Activated CD4-positive, alpha-beta T cell treated with anti-CD3 and anti-CD28 coated beads for 36 hours (primary cell): Measurements from ENCODE around the gene CACNA2D3. TPM values are rescaled to one million over a fixed set of nuclear protein-coding genes. Genes with fewer than 3 reads are reported as not detected.

ENCODE experiments used
- ATAC-seq: fragments of 200-7000 bp; cut with Tn5 transposase; one replicate; pipeline ENCODE4 v1.10.0; 2021; ENCODE audit warnings: mild to moderate bottlenecking, moderate library complexity
- CTCF ChIA-PET: fragments of 350-600 bp; sonication (Branson Sonifier 250); formaldehyde crosslinking; loops from one replicate; lab custom pipeline; 2021; ENCODE audit warnings: antibody characterized with exemption; lab: Charles Lee
- POLR2A ChIA-PET: fragments of 350-600 bp; sonication (Branson Sonifier 250); formaldehyde crosslinking; loops from one replicate; lab custom pipeline; 2021; ENCODE audit warnings: antibody characterized with exemption, inconsistent platforms; lab: Charles Lee
- DNase-seq: peaks from one replicate; pipeline ENCODE4 v3.0.0-alpha.2; 2020
- H3K27ac Mint-ChIP-seq: one replicate; pipeline ENCODE4 v1.8.0; 2021; ENCODE audit warnings: mixed read lengths
- H3K27me3 Mint-ChIP-seq: one replicate; pipeline ENCODE4 v1.8.0; 2021; ENCODE audit warnings: mixed read lengths
- H3K36me3 Mint-ChIP-seq: one replicate; pipeline ENCODE4 v1.8.0; 2021; ENCODE audit warnings: low read depth, mixed read lengths
- H3K4me1 Mint-ChIP-seq: one replicate; pipeline ENCODE4 v1.8.0; 2021; ENCODE audit warnings: mixed read lengths
- H3K4me3 Mint-ChIP-seq: one replicate; pipeline ENCODE4 v1.8.0; 2021; ENCODE audit warnings: mild to moderate bottlenecking, moderate library complexity, mixed read lengths
- H3K9me3 Mint-ChIP-seq: one replicate; pipeline ENCODE4 v1.8.0; 2021; ENCODE audit warnings: low read depth, mixed read lengths
- intact Hi-C, 2 experiments: fragments of 100-400 bp; cut with DNase I in 1 of 2; cut with micrococcal nuclease in 1 of 2; formaldehyde crosslinking; loops; one replicate each; pipeline versions ENCODE4 v1.14.2 to v1.15.1; 2022 to 2024; cut with DNase I, micrococcal nuclease
- total RNA-seq, 2 experiments: library from RNA; stranded (reverse); gene quantifications; one replicate each; pipeline ENCODE4 v1.2.3, GENCODE V29; 2021

Gene CACNA2D3
- total RNA-seq, 2 experiments from 2014 or later, result not detected

DNA sequence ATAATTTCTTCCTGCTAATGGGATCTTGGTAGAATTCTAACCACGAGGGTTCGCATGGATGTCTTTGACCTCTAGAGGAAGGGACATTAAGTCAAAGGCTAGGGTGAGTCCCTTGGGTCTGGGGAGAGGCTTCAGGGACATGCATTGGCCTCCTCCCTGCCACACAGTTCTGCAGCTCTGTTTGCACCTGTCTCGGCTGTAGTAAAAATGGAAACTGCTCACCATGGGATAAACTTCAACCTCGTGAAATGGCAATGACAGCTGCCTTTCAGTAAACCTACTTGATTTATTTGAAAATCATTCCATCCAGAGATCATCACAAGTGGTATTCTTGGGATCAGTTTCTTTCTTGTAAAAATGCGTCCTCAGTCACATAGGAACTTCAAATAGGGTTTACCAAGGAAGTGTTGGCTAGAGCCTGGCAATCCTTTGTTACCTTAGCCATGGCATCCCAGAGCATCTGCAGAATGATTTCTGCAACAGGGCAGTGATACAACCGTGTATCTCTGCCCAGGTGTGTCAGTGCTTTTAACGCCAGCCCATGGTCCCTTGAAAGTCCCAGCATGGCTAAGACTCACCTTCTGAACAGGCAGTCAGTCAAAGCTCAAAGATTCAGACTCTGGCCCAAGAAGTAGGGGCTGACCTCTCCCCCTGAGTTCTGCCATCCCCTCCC, 819.5 kb downstream of the CACNA2D3 start:
- H3K36me3 Mint-ChIP-seq, result no peaks in the 10 kb centered on the region
- H3K9me3 Mint-ChIP-seq, result no peaks in the 10 kb centered on the region
- POLR2A ChIA-PET, result no interaction called here
- no peaks in the 10 kb centered on the region for H3K27me3 Mint-ChIP-seq
- no peak overlapping the region for H3K4me3 Mint-ChIP-seq
- ATAC-seq (no peak), DNase-seq (no peak)
- intact Hi-C loops, result loop anchor here in 1 of 2 experiments (5.0 kb wide), 1 partner anchor 450 kb away; no protein-coding TSS in a partner anchor
- H3K27ac Mint-ChIP-seq, result no peak overlapping the region
- CTCF ChIA-PET, result no interaction called here
- H3K4me1 Mint-ChIP-seq, result no peaks in the 10 kb centered on the region

DNA sequence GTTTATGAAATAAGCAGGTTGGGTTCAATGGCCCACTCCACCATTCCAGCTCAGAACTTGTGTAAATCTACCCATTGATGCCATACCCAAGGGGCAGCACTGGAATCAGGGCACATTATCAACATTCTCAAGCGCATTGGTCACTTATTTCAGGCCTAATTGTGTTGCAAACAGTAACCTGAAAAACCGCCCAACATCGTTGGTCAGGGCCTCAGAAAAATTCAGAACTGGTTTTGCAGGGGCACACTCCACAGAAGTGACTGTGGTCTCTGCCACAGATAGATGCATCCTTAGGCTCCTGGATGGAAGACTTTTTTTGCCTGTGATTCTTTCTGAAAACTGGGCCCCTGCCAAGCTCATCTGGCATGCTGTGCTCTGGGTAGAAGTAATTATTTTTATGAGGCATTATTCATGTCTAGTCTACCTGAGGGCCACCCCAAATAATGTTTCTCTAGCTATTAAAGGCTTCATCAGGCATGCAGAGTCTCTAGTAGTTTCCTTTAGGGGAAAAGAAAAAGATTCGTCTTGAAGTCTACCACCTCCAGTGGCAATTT, 827.2 kb downstream of the CACNA2D3 start:
- ChIA-PET POLR2A (no interaction called here), CTCF (no interaction called here)
- Mint-ChIP-seq H3K27ac (no peak overlapping the region), H3K9me3 (no peaks in the 10 kb centered on the region), H3K36me3 (no peaks in the 10 kb centered on the region), H3K4me3 (no peak overlapping the region), H3K27me3 (peaks cover 2% of the 10 kb centered on the region), H3K4me1 (no peaks in the 10 kb centered on the region)
- intact Hi-C loops, result no loop called here
- DNase-seq (no peak), ATAC-seq (no peak)

DNA sequence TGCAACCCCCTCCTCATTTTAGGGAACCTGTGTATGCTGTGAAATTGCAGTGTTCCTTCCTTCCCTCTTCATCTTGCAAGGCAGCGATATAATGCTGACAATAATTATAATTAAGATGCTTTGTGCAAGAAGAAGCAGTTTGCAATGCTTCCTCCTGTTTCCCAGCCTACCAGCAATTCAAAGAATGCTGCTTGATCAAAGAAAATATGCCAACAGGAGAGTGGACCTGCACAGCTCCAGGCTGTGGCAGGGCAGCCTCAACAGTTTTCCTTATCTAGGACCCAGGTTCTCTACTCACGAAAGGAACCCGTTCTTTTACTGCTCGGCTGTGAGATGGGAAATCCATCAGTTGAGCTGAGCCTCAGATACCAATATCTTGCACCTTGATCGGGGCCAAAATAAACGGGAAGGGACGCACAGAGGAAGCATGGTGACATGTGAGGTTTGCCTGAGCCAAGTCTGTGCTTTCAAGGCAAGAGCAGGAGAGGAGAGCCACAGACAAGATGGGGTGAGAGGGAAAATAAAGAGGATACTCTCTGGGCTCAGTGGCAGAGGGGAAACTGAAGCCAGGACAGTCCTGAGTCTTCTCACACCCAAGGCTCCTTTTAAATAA, 828.1 kb downstream of the CACNA2D3 start:
- H3K4me1 Mint-ChIP-seq, result no peaks in the 10 kb centered on the region
- H3K9me3 Mint-ChIP-seq, result no peaks in the 10 kb centered on the region
- DNase-seq (no peak), ATAC-seq (no peak)
- no peak overlapping the region for H3K4me3 Mint-ChIP-seq
- H3K27me3 Mint-ChIP-seq, result peaks cover 3% of the 10 kb centered on the region
- H3K36me3 Mint-ChIP-seq, result no peaks in the 10 kb centered on the region
- intact Hi-C loops, result no loop called here
- ChIA-PET POLR2A (no interaction called here), CTCF (no interaction called here)
- no peak overlapping the region for H3K27ac Mint-ChIP-seq

DNA sequence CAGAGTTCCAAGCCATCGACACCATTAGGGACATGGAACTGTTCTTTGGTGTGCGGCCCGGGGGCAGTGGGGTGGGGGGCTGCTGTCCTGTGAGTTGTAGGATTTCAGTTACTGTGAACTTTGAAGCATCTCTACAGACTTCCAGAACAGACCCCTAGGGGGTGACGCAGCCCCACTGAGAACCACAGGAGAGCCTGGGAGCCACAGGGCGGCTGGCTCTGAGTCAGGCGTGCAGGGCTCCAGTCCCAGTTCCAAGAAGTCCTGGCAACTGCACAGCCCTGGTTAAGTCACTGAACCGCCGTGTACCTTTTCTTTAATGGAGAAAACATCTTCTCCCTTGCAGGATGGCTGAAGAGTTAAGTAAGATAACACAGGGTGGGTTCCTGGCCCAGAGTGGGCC, 829.1 kb downstream of the CACNA2D3 start:
- Mint-ChIP-seq H3K4me3 (no peak overlapping the region), H3K27me3 (peaks cover 3% of the 10 kb centered on the region), H3K36me3 (no peaks in the 10 kb centered on the region), H3K9me3 (no peaks in the 10 kb centered on the region), H3K27ac (no peak overlapping the region), H3K4me1 (no peaks in the 10 kb centered on the region)
- ATAC-seq, result no peak
- CTCF ChIA-PET, result no interaction called here
- intact Hi-C loops, result no loop called here
- peak; percentile 7 for DNase-seq
- POLR2A ChIA-PET, result no interaction called here

DNA sequence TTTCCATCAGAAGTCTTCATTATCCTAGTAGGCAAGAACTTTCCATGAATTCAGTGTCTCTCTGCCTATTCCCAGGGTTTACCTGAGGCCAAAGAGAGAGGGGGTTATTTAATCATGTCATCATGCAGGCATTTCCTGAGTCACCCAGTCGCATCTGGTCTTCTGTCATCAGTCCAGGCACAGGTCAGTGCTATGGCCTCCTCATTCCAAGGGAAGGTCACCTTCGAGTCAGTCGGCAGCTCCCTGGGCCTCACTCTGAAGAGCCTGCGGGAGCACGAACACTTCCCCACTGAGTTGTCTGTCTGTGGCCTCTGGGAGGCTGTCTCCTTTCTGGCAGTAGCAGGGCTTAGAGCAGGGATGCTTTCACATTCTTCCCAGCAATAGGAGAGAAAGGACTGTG, 831.7 kb downstream of the CACNA2D3 start:
- H3K9me3 Mint-ChIP-seq, result no peaks in the 10 kb centered on the region
- intact Hi-C loops, result no loop called here
- no peak overlapping the region for H3K27ac Mint-ChIP-seq
- ChIA-PET CTCF (no interaction called here), POLR2A (no interaction called here)
- no peaks in the 10 kb centered on the region for H3K4me1 Mint-ChIP-seq
- no peak overlapping the region for H3K4me3 Mint-ChIP-seq
- ATAC-seq, result no peak
- DNase-seq, result no peak
- H3K36me3 Mint-ChIP-seq, result no peaks in the 10 kb centered on the region
- H3K27me3 Mint-ChIP-seq, result peaks cover 1% of the 10 kb centered on the region

DNA sequence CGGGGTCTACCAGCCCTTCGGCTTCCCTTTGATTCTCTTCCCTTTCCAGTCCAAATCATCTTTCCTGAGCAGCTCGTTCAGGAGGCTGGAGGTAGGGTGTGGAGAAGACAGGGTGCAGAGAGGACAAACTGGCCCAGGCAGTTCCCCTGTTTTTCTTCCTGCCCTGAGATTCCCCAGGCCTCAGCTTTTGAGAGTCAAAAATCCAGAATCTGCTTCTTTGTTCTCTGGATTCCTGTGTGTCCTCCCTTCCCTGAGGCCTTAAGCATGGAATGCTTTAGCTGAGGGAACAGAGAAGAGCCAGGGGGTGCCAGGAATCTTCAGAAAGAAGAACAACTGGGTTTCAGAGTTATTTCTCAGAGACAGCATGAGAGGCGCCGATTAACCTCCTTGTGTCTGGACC, 832.2 kb downstream of the CACNA2D3 start:
- no peaks in the 10 kb centered on the region for H3K9me3 Mint-ChIP-seq
- ATAC-seq (no peak), DNase-seq (no peak)
- ChIA-PET CTCF (no interaction called here), POLR2A (no interaction called here)
- no peak overlapping the region for H3K4me3 Mint-ChIP-seq
- H3K27me3 Mint-ChIP-seq, result peaks cover 1% of the 10 kb centered on the region
- H3K27ac Mint-ChIP-seq, result no peak overlapping the region
- intact Hi-C loops, result no loop called here
- no peaks in the 10 kb centered on the region for H3K36me3 Mint-ChIP-seq
- no peaks in the 10 kb centered on the region for H3K4me1 Mint-ChIP-seq

DNA sequence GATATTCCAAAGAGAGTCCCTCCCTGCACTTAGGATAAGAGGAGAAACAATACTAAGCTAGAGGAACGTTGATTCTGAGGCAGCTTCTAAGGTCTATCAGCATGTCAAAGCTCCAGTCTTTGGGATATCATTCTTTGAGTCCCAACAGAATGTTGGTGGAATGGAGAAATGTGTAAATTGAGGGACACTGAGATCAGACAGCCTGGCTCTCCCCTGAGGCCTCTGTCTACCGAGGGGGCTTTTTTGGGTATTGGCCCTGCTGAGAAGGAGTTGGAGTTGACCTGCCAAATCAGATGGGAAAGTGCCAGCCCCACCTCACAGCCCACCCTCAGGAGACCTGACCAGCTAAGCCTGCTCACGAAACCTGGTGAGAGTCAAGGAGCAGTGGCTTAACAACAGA, 833.1 kb downstream of the CACNA2D3 start:
- DNase-seq (no peak), ATAC-seq (no peak)
- CTCF ChIA-PET, result no interaction called here
- H3K9me3 Mint-ChIP-seq, result no peaks in the 10 kb centered on the region
- no peak overlapping the region for H3K27ac Mint-ChIP-seq
- no peaks in the 10 kb centered on the region for H3K36me3 Mint-ChIP-seq
- intact Hi-C loops, result no loop called here
- no peaks in the 10 kb centered on the region for H3K4me1 Mint-ChIP-seq
- H3K4me3 Mint-ChIP-seq, result no peak overlapping the region
- POLR2A ChIA-PET, result no interaction called here
- peaks cover 1% of the 10 kb centered on the region for H3K27me3 Mint-ChIP-seq

DNA sequence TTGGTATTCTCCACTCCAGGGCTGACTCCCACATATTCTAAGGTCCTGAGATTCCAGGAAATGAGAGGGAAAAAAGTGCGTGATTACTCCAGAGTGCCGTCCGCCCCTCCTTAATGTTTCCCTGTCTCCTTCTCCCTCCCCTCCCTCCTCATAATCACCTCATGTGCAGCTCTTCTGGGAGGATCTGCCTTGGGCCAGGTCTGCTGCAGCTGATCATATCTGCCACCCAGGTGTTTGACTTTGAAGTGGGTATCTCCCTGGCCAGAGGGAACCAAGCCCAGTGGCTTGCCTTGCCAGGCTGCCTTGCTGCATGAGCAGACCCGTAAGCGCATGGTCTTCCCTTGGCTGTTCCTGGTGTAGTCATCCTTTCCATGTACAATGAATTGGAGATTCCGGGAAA, 833.6 kb downstream of the CACNA2D3 start:
- Mint-ChIP-seq H3K27me3 (peaks cover 1% of the 10 kb centered on the region), H3K27ac (no peak overlapping the region), H3K4me1 (no peaks in the 10 kb centered on the region)

DNA sequence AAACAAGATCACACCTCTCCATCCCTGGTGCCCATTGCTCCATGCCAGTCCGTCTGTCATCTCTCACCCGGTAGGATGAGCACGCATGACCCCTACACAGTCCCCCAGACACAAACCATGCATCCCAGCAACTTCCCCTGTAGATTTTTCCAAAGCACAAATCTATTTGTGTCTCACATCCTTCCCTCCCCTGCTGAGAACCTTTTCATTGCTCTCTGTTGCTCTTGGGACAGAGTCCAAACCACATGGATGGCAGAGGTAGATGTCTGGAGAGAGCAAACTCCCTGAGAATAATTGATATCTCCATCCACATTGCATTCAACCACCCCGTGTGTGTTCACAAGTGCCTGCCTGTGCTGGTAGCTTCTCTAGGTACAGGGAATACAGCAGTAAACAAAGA, 835.4 kb downstream of the CACNA2D3 start:
- CTCF ChIA-PET, result no interaction called here
- intact Hi-C loops, result no loop called here
- H3K4me1 Mint-ChIP-seq, result no peaks in the 10 kb centered on the region

More for the DNA sequence above, 833.6 kb downstream of the CACNA2D3 start:
- no peaks in the 10 kb centered on the region for H3K36me3 Mint-ChIP-seq
- DNase-seq, result no peak
- no peaks in the 10 kb centered on the region for H3K9me3 Mint-ChIP-seq
- no peak for ATAC-seq
- no peak overlapping the region for H3K4me3 Mint-ChIP-seq
- intact Hi-C loops, result no loop called here
- ChIA-PET CTCF (no interaction called here), POLR2A (no interaction called here)

DNA sequence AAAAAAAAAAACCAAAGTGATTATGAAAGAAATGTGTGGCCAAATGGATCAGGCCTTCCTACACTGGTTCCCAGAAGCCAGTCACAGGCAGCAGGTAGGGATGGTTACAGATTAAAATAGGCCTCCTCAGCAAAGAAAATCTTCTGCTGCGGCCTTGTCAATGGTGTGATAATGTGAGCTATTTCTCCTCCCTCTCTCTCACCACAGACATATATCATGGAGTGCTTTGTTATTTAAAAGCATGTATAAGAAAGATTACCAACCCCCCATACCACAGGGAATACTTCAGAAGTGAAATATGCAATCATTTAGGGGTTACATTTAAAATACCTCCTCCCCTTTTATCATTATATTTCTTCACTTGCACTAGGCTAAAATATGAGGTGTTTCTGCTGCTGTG, 837.7 kb downstream of the CACNA2D3 start:
- intact Hi-C loops, result no loop called here
- ChIA-PET CTCF (interaction anchor here (0.7 kb wide), 1 partner anchor 15 kb away, joined by 3 read pairs; no protein-coding TSS in a partner anchor), POLR2A (no interaction called here)
- DNase-seq (no peak), ATAC-seq (no peak)
- Mint-ChIP-seq H3K9me3 (no peaks in the 10 kb centered on the region), H3K4me3 (no peak overlapping the region), H3K36me3 (no peaks in the 10 kb centered on the region), H3K27ac (no peak overlapping the region), H3K27me3 (no peaks in the 10 kb centered on the region), H3K4me1 (no peaks in the 10 kb centered on the region)

More for the DNA sequence above, 835.4 kb downstream of the CACNA2D3 start:
- Mint-ChIP-seq H3K27ac (no peak overlapping the region), H3K27me3 (peaks cover 1% of the 10 kb centered on the region), H3K9me3 (no peaks in the 10 kb centered on the region), H3K36me3 (no peaks in the 10 kb centered on the region), H3K4me3 (no peak overlapping the region)
- ATAC-seq, result no peak
- no peak for DNase-seq
- POLR2A ChIA-PET, result no interaction called here

DNA sequence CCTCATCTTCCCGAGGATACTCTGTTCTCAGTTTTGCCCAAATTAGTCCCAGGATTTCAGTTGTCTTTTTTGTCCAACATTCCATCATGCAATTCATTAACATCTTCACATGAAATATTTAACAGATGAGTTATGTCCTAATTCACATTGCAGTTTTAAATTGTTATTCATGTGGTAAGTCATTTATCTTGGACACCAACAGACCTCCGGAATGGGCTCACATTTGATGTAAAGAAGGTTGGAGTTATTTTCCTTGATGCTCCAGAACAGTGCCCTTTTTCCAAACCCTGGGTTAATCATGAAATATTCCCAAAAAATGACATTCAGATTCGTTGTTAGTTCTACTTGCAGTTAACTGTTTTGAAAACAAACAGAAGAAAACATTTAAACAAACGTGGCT, 838.3 kb downstream of the CACNA2D3 start:
- Mint-ChIP-seq H3K27me3 (no peaks in the 10 kb centered on the region), H3K4me3 (no peak overlapping the region), H3K27ac (no peak overlapping the region), H3K4me1 (no peaks in the 10 kb centered on the region), H3K9me3 (no peaks in the 10 kb centered on the region), H3K36me3 (no peaks in the 10 kb centered on the region)
- DNase-seq (no peak), ATAC-seq (no peak)
- ChIA-PET CTCF (no interaction called here), POLR2A (no interaction called here)
- intact Hi-C loops, result no loop called here

DNA sequence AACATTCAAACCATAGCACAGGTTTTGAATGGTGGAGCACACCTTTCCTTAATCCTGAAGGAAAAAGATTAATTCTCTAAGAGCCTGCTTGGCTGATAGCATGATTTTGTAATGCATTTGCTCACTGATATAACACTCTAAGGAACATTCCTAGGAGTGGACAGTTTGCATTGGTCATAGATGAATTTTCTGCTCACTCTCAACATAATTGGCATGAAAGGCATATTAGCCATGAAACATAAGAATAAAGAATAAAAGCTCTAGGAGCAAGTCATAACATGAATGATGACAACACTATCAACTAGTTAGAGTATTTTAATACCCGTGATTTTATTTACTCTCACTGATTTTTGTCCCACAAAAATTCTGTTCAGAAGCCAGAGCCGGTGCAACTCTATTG, 839.8 kb downstream of the CACNA2D3 start:
- ChIA-PET POLR2A (no interaction called here), CTCF (no interaction called here)
- ATAC-seq (no peak), DNase-seq (no peak)
- H3K36me3 Mint-ChIP-seq, result no peaks in the 10 kb centered on the region
- no peak overlapping the region for H3K4me3 Mint-ChIP-seq
- no peaks in the 10 kb centered on the region for H3K27me3 Mint-ChIP-seq
- H3K9me3 Mint-ChIP-seq, result no peaks in the 10 kb centered on the region
- intact Hi-C loops, result no loop called here
- no peaks in the 10 kb centered on the region for H3K4me1 Mint-ChIP-seq
- H3K27ac Mint-ChIP-seq, result no peak overlapping the region
